Small intestine (tissue), 4 donors: ENCODE measurements around the gene PPP6R2. TPM values are rescaled to one million over a fixed set of nuclear protein-coding genes. Genes with fewer than 3 reads are reported as not detected.

Experiments used
- polyA plus RNA-seq, 4 donors: library from polyadenylated mRNA; stranded (reverse) in 3 of 4; unstranded in 1 of 4; fragments of 200-250 nt in 3 of 4; fragments of 120-200 nt in 1 of 4; gene quantifications; one replicate each; pipeline versions ENCODE4 v1.2.1 to v1.2.3, GENCODE V29; 2013
- donor health status: healthy with polysubstance abuse.
- donor health status: Bipolar disorder and iron deficiency.
- donor health status: healthy.

The PPP6R2 gene
- polyA plus RNA-seq, 4 donors, result 28.6 to 41.2 (median 38.8) TPM

Other genes starting within 250 kb of the PPP6R2 start
- under 1 TPM in 2 of 4 donors, not detected in 2; 0.12 to 0.36 TPM for gene PANX2, start 172.6 kb upstream of the PPP6R2 start, polyA plus RNA-seq
- gene TRABD, start 157.4 kb upstream of the PPP6R2 start, polyA plus RNA-seq, result 10 to 100 TPM; 43.3 to 84.6 (median 66.9) TPM
- gene SELENOO, start 142.3 kb upstream of the PPP6R2 start, polyA plus RNA-seq, result 10 to 100 TPM; 23.6 to 94.6 (median 66.5) TPM
- gene TUBGCP6, start 98.3 kb upstream of the PPP6R2 start, polyA plus RNA-seq, result 10 to 100 TPM; 23.0 to 55.5 (median 39.7) TPM
- gene HDAC10, start 92.1 kb upstream of the PPP6R2 start, polyA plus RNA-seq, result 10 to 100 TPM; 15.9 to 53.1 (median 27.5) TPM
- 1 to 10 TPM in 3 of 4 donors, under 1 TPM in 1; 0.45 to 7.1 (median 3.6) TPM for gene MAPK12, start 81.6 kb upstream of the PPP6R2 start, polyA plus RNA-seq
- gene MAPK11, start 72.9 kb upstream of the PPP6R2 start, polyA plus RNA-seq, result 1 to 10 TPM in 3 of 4 donors, not detected in 1; 2.2 to 7.9 (median 2.4) TPM
- 100 to 1,000 TPM in 2 of 4 donors, 10 to 100 TPM in 2; 70.3 to 179 (median 95.2) TPM for gene PLXNB2, start 35.7 kb upstream of the PPP6R2 start, polyA plus RNA-seq
- gene DENND6B, start 16.3 kb upstream of the PPP6R2 start, polyA plus RNA-seq, result 1 to 10 TPM; 1.9 to 4.5 (median 2.5) TPM
- 10 to 100 TPM; 27.3 to 43.7 (median 35.4) TPM for gene SBF1, start 131.7 kb downstream of the PPP6R2 start, polyA plus RNA-seq
- gene ADM2, start 138.2 kb downstream of the PPP6R2 start, polyA plus RNA-seq, result 10 to 100 TPM in 2 of 4 donors, 1 to 10 TPM in 2; 2.2 to 14.7 (median 8.7) TPM
- gene MIOX, start 143.5 kb downstream of the PPP6R2 start, polyA plus RNA-seq, result under 1 TPM in 2 of 4 donors, not detected in 2; 0.28 to 0.44 TPM
- gene LMF2, start 164.4 kb downstream of the PPP6R2 start, polyA plus RNA-seq, result 10 to 100 TPM; 37.8 to 52.8 (median 46.9) TPM
- gene NCAPH2, start 164.9 kb downstream of the PPP6R2 start, polyA plus RNA-seq, result 10 to 100 TPM; 29.3 to 45.9 (median 39.8) TPM
- 1 to 10 TPM in 3 of 4 donors, under 1 TPM in 1; 0.92 to 2.7 (median 2.3) TPM for gene SCO2, start 182.3 kb downstream of the PPP6R2 start, polyA plus RNA-seq
- 100 to 1,000 TPM in 1 of 4 donors, 10 to 100 TPM in 3; 10.7 to 172 (median 90.0) TPM for gene TYMP, start 186.7 kb downstream of the PPP6R2 start, polyA plus RNA-seq
- under 1 TPM in 2 of 4 donors, not detected in 2; 0.10 to 0.28 TPM for gene KLHDC7B, start 202.6 kb downstream of the PPP6R2 start, polyA plus RNA-seq
- gene SYCE3, start 219.6 kb downstream of the PPP6R2 start, polyA plus RNA-seq, result under 1 TPM in 1 of 4 donors, not detected in 3; 0.33 TPM
- gene CPT1B, start 235.1 kb downstream of the PPP6R2 start, polyA plus RNA-seq, result 100 to 1,000 TPM in 1 of 4 donors, 10 to 100 TPM in 3; 14.6 to 115 (median 42.4) TPM
- gene CHKB, start 239.5 kb downstream of the PPP6R2 start, polyA plus RNA-seq, result 100 to 1,000 TPM in 3 of 4 donors, 10 to 100 TPM in 1; 61.2 to 371 (median 223) TPM